Measurements from ENCODE around the gene PCGF3. TPM values are rescaled to one million over a fixed set of nuclear protein-coding genes. Genes with fewer than 3 reads are reported as not detected.

PCGF3 gene
- total RNA-seq, 1 experiment from 2014 or later = 18.7 TPM

DNA sequence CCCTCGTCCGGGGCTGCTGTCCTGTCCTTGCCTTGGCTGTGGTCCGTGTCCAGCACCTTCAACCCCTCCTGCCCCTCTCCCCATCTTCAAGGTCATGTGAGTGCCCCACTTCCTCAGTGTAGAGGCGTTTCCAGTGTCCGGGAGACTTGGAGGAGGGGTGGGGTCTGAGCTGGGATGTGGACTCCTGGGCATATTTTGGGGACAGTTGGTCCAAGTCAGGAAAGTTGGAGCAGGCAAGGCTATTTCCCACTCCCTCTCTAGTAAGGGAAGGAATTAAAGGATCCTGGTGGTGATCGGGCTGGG is 3.0 kb downstream of the PCGF3 start:
- Histone ChIP-seq H3K27me3 (ENCODE audit: low read length) (no peaks in the 10 kb centered on the region), H3K4me2 (ENCODE audit: low read depth, low read length, poor library complexity, severe bottlenecking) (no peak overlapping the region), H3K9me3 (ENCODE audit: low read length) (no peaks in the 10 kb centered on the region), H3K9ac (ENCODE audit: low read length) (no peak overlapping the region), H3K4me1 (ENCODE audit: low read length) (peaks cover 11% of the 10 kb centered on the region), H3K79me2 (ENCODE audit: low read length) (peaks cover 62% of the 10 kb centered on the region), H4K20me1 (ENCODE audit: insufficient read depth, low read depth, low read length) (no peaks in the 10 kb centered on the region), H3K36me3 (ENCODE audit: insufficient read depth, low read length) (peaks cover 3% of the 10 kb centered on the region; the same call in 1 of the 2 replicates), H2AFZ (ENCODE audit: low read length) (no peak overlapping the region), H3K9me2 (replicated peaks; ENCODE audit: insufficient read depth, low read length) (no peaks in the 10 kb centered on the region), H3K27ac (ENCODE audit: low read length) (no peak overlapping the region), H3K4me3 (ENCODE audit: low read length) (no peak overlapping the region)
- DNase-seq = no peak

GRCh38 chr4:709348-709747 is 3.7 kb downstream of the PCGF3 start:
- Histone ChIP-seq H3K79me2 (ENCODE audit: low read length) (peaks cover 69% of the 10 kb centered on the region), H3K36me3 (ENCODE audit: insufficient read depth, low read length) (peaks cover 4% of the 10 kb centered on the region; the same call in 1 of the 2 replicates)

DNA sequence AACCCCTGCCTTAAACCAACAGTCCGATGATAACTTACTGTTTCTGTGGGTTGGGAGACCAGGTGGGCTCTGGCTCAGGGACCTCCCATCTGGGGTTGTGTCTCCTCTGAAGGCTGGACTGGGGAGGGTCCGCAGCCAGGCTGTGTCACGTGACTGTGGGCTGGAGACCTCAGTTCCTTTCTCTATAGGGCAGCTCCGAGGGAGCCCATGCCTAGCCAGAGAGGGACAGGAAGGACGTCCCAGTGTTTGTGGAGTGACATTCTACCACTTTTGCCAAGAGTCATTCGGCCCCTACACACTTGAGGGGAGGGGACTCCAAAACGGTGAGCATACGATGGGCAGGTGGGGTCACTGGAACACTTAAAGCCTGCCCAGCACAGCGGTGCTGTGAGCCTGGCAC is 4.5 kb downstream of the PCGF3 start:
- H3K4me3 ChIP-seq (ENCODE audit: low read length) = no peak overlapping the region
- no peak overlapping the region for H3K4me2 ChIP-seq (ENCODE audit: low read depth, low read length, poor library complexity, severe bottlenecking)
- H3K9ac ChIP-seq (ENCODE audit: low read length) = no peak overlapping the region
- H3K9me2 ChIP-seq (replicated peaks; ENCODE audit: insufficient read depth, low read length) = no peaks in the 10 kb centered on the region
- no peak overlapping the region for H2AFZ ChIP-seq (ENCODE audit: low read length)
- no peaks in the 10 kb centered on the region for H3K9me3 ChIP-seq (ENCODE audit: low read length)
- H3K36me3 ChIP-seq (ENCODE audit: insufficient read depth, low read length) = peaks cover 4% of the 10 kb centered on the region; the same call in 1 of the 2 replicates
- peaks cover 10% of the 10 kb centered on the region for H3K4me1 ChIP-seq (ENCODE audit: low read length)
- no peak overlapping the region for H3K27ac ChIP-seq (ENCODE audit: low read length)
- peaks cover 77% of the 10 kb centered on the region for H3K79me2 ChIP-seq (ENCODE audit: low read length)
- DNase-seq = no peak
- no peaks in the 10 kb centered on the region for H4K20me1 ChIP-seq (ENCODE audit: insufficient read depth, low read depth, low read length)
- no peaks in the 10 kb centered on the region for H3K27me3 ChIP-seq (ENCODE audit: low read length)

More at GRCh38 chr4:709348-709747, 3.7 kb downstream of the PCGF3 start:
- Histone ChIP-seq H3K9ac (ENCODE audit: low read length) (no peak overlapping the region), H3K27ac (ENCODE audit: low read length) (no peak overlapping the region), H3K4me2 (ENCODE audit: low read depth, low read length, poor library complexity, severe bottlenecking) (no peak overlapping the region), H3K9me2 (replicated peaks; ENCODE audit: insufficient read depth, low read length) (no peaks in the 10 kb centered on the region), H4K20me1 (ENCODE audit: insufficient read depth, low read depth, low read length) (no peaks in the 10 kb centered on the region), H3K27me3 (ENCODE audit: low read length) (no peaks in the 10 kb centered on the region), H3K9me3 (ENCODE audit: low read length) (no peaks in the 10 kb centered on the region), H2AFZ (ENCODE audit: low read length) (no peak overlapping the region), H3K4me3 (ENCODE audit: low read length) (no peak overlapping the region), H3K4me1 (ENCODE audit: low read length) (peaks cover 11% of the 10 kb centered on the region)
- DNase-seq = no peak

DNA sequence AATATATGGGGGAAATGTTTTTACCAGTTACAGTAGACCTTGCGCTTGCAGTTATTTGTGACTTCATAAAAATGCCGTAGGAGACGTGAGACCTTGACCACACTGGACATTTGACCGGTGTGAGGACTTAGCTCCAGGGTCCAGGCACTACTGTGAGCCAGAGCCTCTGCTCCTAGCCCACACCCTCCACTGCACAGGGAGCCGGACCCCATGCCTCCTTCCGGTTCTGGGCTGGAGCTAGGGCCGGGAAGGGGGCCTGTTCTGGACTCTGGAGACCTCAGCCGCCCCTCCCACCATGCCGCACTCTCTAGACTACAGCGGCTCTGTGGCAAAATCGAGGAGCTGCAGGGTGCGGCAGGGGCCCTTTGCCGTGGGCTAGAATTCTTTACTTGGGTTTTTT is 5.3 kb downstream of the PCGF3 start:
- H3K9me3 ChIP-seq (ENCODE audit: low read length) = no peaks in the 10 kb centered on the region
- no peak overlapping the region for H3K4me3 ChIP-seq (ENCODE audit: low read length)
- H3K9me2 ChIP-seq (replicated peaks; ENCODE audit: insufficient read depth, low read length) = no peaks in the 10 kb centered on the region
- H3K36me3 ChIP-seq (ENCODE audit: insufficient read depth, low read length) = peaks cover 4% of the 10 kb centered on the region; the same call in 1 of the 2 replicates
- H3K4me2 ChIP-seq (ENCODE audit: low read depth, low read length, poor library complexity, severe bottlenecking) = no peak overlapping the region
- DNase-seq = no peak
- no peak overlapping the region for H2AFZ ChIP-seq (ENCODE audit: low read length)
- no peak overlapping the region for H3K9ac ChIP-seq (ENCODE audit: low read length)
- no peaks in the 10 kb centered on the region for H3K27me3 ChIP-seq (ENCODE audit: low read length)
- H3K79me2 ChIP-seq (ENCODE audit: low read length) = peaks cover 80% of the 10 kb centered on the region
- H3K27ac ChIP-seq (ENCODE audit: low read length) = no peak overlapping the region
- no peaks in the 10 kb centered on the region for H4K20me1 ChIP-seq (ENCODE audit: insufficient read depth, low read depth, low read length)
- H3K4me1 ChIP-seq (ENCODE audit: low read length) = peaks cover 8% of the 10 kb centered on the region

DNA sequence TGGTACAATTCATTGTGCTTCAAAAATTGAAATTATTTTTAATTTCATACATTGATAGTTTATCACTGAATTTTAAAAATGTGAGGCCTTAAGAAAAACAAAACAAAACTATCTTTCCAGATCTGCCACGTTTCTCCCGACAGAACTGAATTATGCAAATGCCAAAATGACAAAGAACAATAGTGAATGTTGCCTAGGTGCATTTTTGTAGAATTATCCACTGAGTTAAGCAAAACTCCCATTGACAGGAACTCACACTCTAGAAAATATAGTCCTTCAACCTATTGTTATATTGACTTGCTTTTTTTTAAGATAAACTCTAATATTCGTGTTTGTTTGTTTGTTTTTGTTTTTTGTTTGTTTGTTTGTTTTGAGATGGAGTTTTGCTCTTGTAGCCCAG is 6.5 kb downstream of the PCGF3 start:
- Histone ChIP-seq H3K27me3 (ENCODE audit: low read length) (no peaks in the 10 kb centered on the region), H3K27ac (ENCODE audit: low read length) (no peak overlapping the region), H2AFZ (ENCODE audit: low read length) (no peak overlapping the region), H3K36me3 (ENCODE audit: insufficient read depth, low read length) (peaks cover 4% of the 10 kb centered on the region; the same call in 1 of the 2 replicates), H3K4me3 (ENCODE audit: low read length) (no peak overlapping the region), H3K9me2 (replicated peaks; ENCODE audit: insufficient read depth, low read length) (no peaks in the 10 kb centered on the region), H3K9ac (ENCODE audit: low read length) (no peak overlapping the region), H3K4me2 (ENCODE audit: low read depth, low read length, poor library complexity, severe bottlenecking) (no peak overlapping the region), H3K79me2 (ENCODE audit: low read length) (peaks cover 70% of the 10 kb centered on the region), H3K4me1 (ENCODE audit: low read length) (peaks cover 3% of the 10 kb centered on the region), H4K20me1 (ENCODE audit: insufficient read depth, low read depth, low read length) (no peaks in the 10 kb centered on the region), H3K9me3 (ENCODE audit: low read length) (no peaks in the 10 kb centered on the region)
- no peak for DNase-seq

- no peak overlapping the region for H3K9ac ChIP-seq (ENCODE audit: low read length)
- H3K9me3 ChIP-seq (ENCODE audit: low read length) = no peaks in the 10 kb centered on the region
- no peaks in the 10 kb centered on the region for H3K9me2 ChIP-seq (replicated peaks; ENCODE audit: insufficient read depth, low read length)
- no peaks in the 10 kb centered on the region for H4K20me1 ChIP-seq (ENCODE audit: insufficient read depth, low read depth, low read length)
- no peaks in the 10 kb centered on the region for H3K4me1 ChIP-seq (ENCODE audit: low read length)
- H2AFZ ChIP-seq (ENCODE audit: low read length) = no peak overlapping the region
- no peak overlapping the region for H3K27ac ChIP-seq (ENCODE audit: low read length)
- H3K79me2 ChIP-seq (ENCODE audit: low read length) = peaks cover 73% of the 10 kb centered on the region
- H3K36me3 ChIP-seq (ENCODE audit: insufficient read depth, low read length) = peaks cover 4% of the 10 kb centered on the region; the same call in 1 of the 2 replicates
- H3K4me2 ChIP-seq (ENCODE audit: low read depth, low read length, poor library complexity, severe bottlenecking) = no peak overlapping the region
- H3K27me3 ChIP-seq (ENCODE audit: low read length) = no peaks in the 10 kb centered on the region
- DNase-seq = no peak
- H3K4me3 ChIP-seq (ENCODE audit: low read length) = no peak overlapping the region
Measured at GRCh38 chr4:712916-713632, 7.4 kb downstream of the PCGF3 start.

DNA sequence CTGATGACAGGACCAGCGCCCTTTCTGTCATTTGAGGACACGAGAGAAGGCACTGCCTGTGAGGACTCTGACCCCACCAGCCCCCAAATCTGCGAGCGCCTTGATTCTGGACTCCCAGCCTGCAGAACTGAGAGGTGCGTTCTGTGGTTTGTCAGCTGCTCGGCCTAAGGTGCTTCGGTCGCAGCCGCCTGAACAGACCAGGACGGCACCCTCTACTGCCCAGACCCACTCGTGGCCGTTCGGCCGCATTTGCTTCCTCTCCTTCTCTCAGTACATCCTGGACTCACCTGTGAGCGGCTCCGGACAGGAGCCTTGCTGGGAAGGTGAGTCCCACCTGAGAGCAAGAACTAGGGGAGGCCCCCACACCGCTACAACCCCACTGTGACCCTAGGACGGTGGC is 8.5 kb downstream of the PCGF3 start:
- Histone ChIP-seq H3K4me2 (ENCODE audit: low read depth, low read length, poor library complexity, severe bottlenecking) (no peak overlapping the region), H3K9ac (ENCODE audit: low read length) (no peak overlapping the region), H3K27ac (ENCODE audit: low read length) (no peak overlapping the region), H3K9me3 (ENCODE audit: low read length) (no peaks in the 10 kb centered on the region), H3K36me3 (ENCODE audit: insufficient read depth, low read length) (peaks cover 4% of the 10 kb centered on the region; the same call in 1 of the 2 replicates), H3K4me1 (ENCODE audit: low read length) (no peaks in the 10 kb centered on the region), H3K27me3 (ENCODE audit: low read length) (no peaks in the 10 kb centered on the region), H3K79me2 (ENCODE audit: low read length) (peaks cover 71% of the 10 kb centered on the region), H3K9me2 (replicated peaks; ENCODE audit: insufficient read depth, low read length) (no peaks in the 10 kb centered on the region), H2AFZ (ENCODE audit: low read length) (no peak overlapping the region), H4K20me1 (ENCODE audit: insufficient read depth, low read depth, low read length) (no peaks in the 10 kb centered on the region), H3K4me3 (ENCODE audit: low read length) (no peak overlapping the region)
- no peak for DNase-seq

DNA sequence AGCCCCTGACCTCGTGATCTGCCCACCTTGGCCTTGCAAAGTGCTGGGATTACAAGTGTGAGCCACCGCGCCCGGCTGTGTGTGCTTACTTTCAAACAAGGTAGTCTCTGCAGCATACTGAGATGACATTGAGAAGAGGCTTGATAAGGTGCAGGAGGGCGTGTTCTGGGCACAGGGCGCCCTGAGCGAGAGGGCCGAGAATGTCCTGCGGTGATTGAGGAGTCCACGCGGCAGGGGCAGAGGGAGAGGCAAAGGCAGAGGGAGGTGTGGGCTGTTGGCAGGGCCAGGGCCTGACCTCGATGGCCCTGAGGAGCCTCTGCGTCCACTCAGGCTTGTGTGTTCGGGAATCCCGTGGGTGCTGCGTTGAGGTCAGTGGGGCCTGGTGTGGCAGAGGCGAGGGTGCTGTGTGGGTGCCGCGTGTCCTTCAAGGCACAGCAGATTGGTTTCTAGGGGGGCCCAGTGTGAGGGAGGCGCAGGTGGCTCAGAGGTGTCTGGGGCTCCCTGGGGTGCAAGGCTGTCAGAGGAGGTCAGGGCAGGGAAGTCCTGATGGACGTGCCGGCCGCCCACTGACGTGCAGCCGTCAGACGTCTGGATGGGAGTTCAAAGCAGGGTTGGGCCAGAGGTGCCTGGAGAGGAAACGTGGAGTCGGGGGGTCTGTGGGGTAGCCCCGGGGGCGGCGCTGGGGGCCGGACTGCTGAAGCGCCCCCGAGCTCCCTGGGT is 12.1 kb downstream of the PCGF3 start:
- Histone ChIP-seq H3K79me2 (ENCODE audit: low read length) (peaks cover 62% of the 10 kb centered on the region), H3K4me2 (ENCODE audit: low read depth, low read length, poor library complexity, severe bottlenecking) (no peak overlapping the region), H3K27ac (ENCODE audit: low read length) (no peak overlapping the region), H3K36me3 (ENCODE audit: insufficient read depth, low read length) (peaks cover 4% of the 10 kb centered on the region; the same call in 1 of the 2 replicates), H2AFZ (ENCODE audit: low read length) (no peak overlapping the region), H3K9ac (ENCODE audit: low read length) (no peak overlapping the region), H3K27me3 (ENCODE audit: low read length) (no peaks in the 10 kb centered on the region), H4K20me1 (ENCODE audit: insufficient read depth, low read depth, low read length) (no peaks in the 10 kb centered on the region), H3K9me3 (ENCODE audit: low read length) (no peaks in the 10 kb centered on the region), H3K4me3 (ENCODE audit: low read length) (no peak overlapping the region), H3K9me2 (replicated peaks; ENCODE audit: insufficient read depth, low read length) (no peaks in the 10 kb centered on the region), H3K4me1 (ENCODE audit: low read length) (no peaks in the 10 kb centered on the region)
- DNase-seq = no peak

Measured in Karpas-422 (cell line).